ENCODE measurements around the gene TMPRSS7.

GRCh38 chr3:112126511-112126911, 92.0 kb downstream of the TMPRSS7 start:
- TF ChIP-seq, protein P1, sequence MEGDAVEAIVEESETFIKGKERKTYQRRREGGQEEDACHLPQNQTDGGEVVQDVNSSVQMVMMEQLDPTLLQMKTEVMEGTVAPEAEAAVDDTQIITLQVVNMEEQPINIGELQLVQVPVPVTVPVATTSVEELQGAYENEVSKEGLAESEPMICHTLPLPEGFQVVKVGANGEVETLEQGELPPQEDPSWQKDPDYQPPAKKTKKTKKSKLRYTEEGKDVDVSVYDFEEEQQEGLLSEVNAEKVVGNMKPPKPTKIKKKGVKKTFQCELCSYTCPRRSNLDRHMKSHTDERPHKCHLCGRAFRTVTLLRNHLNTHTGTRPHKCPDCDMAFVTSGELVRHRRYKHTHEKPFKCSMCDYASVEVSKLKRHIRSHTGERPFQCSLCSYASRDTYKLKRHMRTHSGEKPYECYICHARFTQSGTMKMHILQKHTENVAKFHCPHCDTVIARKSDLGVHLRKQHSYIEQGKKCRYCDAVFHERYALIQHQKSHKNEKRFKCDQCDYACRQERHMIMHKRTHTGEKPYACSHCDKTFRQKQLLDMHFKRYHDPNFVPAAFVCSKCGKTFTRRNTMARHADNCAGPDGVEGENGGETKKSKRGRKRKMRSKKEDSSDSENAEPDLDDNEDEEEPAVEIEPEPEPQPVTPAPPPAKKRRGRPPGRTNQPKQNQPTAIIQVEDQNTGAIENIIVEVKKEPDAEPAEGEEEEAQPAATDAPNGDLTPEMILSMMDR (IDR thresholded peaks at IDR 0.05): no peak
- TF ChIP-seq ZBTB33 (IDR thresholded peaks at IDR 0.05; ENCODE audit: borderline replicate concordance, low read depth) (no peak), SIN3A (IDR thresholded peaks at IDR 0.05; ENCODE audit: borderline replicate concordance, low read depth, low read length) (no peak), CHD2 (IDR thresholded peaks at IDR 0.05; ENCODE audit: low read length, partially characterized antibody) (no peak), EZH2phosphoT487 (IDR thresholded peaks at IDR 0.05; ENCODE audit: borderline replicate concordance, low read depth) (no peak), TCF12 (IDR thresholded peaks at IDR 0.05) (no peak), FOSL2 (IDR thresholded peaks at IDR 0.05; ENCODE audit: borderline replicate concordance, low read depth) (no peak), TAF1 (IDR thresholded peaks at IDR 0.05; ENCODE audit: borderline replicate concordance, low read depth, low read length) (no peak), POLR2AphosphoS5 (IDR thresholded peaks at IDR 0.05; ENCODE audit: low read depth, low read length) (no peak), MEF2A (IDR thresholded peaks at IDR 0.05; ENCODE audit: borderline replicate concordance, low read depth) (no peak)

Measured in SK-N-SH (cell line).